Esophagus muscularis mucosa (tissue), 4 donors: ENCODE results near the gene GTF2B. TPM values are rescaled to one million over a fixed set of nuclear protein-coding genes. Genes with fewer than 3 reads are reported as not detected.
A peak's percentile ranks its signal among the peaks of the same experiment; 100 is the strongest.
"Not testable (repeated sequence)": the region's sequence is repeated elsewhere in the genome, so short reads cannot be mapped to it uniquely, and the experiment has no call there.

Experiments used
- DNase-seq: peaks from one replicate; pipeline ENCODE4 v3.0.0-alpha.2; 2017; ENCODE audit errors: extremely low spot score
- H3K27ac ChIP-seq, 4 donors: fragments of 200-600 bp; sonication (generic); replicated peaks in 1 of 4; 1 replicate in 3 of 4; 2 replicates in 1 of 4; pipeline ENCODE4 v1.5.1; 2016 to 2019; ENCODE audit warnings: mild to moderate bottlenecking in 1 of 4
- H3K27me3 ChIP-seq, 4 donors: fragments of 200-600 bp; sonication (generic); one replicate each; pipeline versions ENCODE4 v1.5.1 to v1.6.0; 2016 to 2019
- H3K36me3 ChIP-seq, 4 donors: fragments of 200-600 bp; sonication (generic); one replicate each; pipeline ENCODE4 v1.5.1; 2016 to 2019
- H3K4me1 ChIP-seq, 4 donors: fragments of 200-600 bp; sonication (generic); one replicate each; pipeline ENCODE4 v1.5.1; 2016 to 2019
- H3K4me3 ChIP-seq, 4 donors: fragments of 200-600 bp; sonication (generic); 1 replicate in 2 of 4; 2 replicates in 2 of 4; pipeline ENCODE4 v1.5.1; 2016 to 2019; ENCODE audit warnings: mild to moderate bottlenecking in 4 of 4, moderate library complexity in 1 of 4
- H3K9me3 ChIP-seq, 4 donors: fragments of 200-600 bp; sonication (generic); 1 replicate in 3 of 4; 2 replicates in 1 of 4; pipeline ENCODE4 v1.5.1; 2016 to 2019
- CTCF ChIP-seq, 3 experiments: fragments of 200-600 bp in 2 of 3; fragments of 450-650 bp in 1 of 3; sonication (generic) in 2 of 3; IDR thresholded peaks; one replicate each; pipeline ENCODE4 v1.5.1; 2017 to 2019; ENCODE audit warnings: antibody characterized with exemption in 3 of 3, mild to moderate bottlenecking in 2 of 3, moderate library complexity in 1 of 3
- EP300 ChIP-seq: sonication (generic); formaldehyde crosslinking; IDR thresholded peaks from one replicate; pipeline ENCODE4 v1.6.1; 2017; ENCODE audit warnings: antibody characterized with exemption
- POLR2A ChIP-seq: fragments of 450-650 bp; IDR thresholded peaks from one replicate; pipeline ENCODE4 v1.6.1; 2017; ENCODE audit warnings: antibody characterized with exemption, moderate library complexity, mild to moderate bottlenecking, low read depth
- POLR2AphosphoS5 ChIP-seq, 2 donors: sonication (generic); formaldehyde crosslinking; IDR thresholded peaks; one replicate each; pipeline ENCODE4 v1.6.1; 2017; ENCODE audit warnings: antibody characterized with exemption in 2 of 2
- WGBS: methylation state at CpG from one replicate; pipeline ENCODE4 v1.1.5; 2018; 5-methylcytosine and 5-hydroxymethylcytosine counted together
- intact Hi-C: fragments of 100-400 bp; cut with DNase I; formaldehyde crosslinking; loops from one replicate; pipeline ENCODE4 v1.15.1; 2023
- total RNA-seq, 4 donors: library from RNA; depleted of rRNA; stranded (reverse); fragments of >200 nt; gene quantifications; one replicate each; pipeline versions ENCODE4 v1.1.0 to v1.2.1, GENCODE V29; 2016

GTF2B gene, protein sequence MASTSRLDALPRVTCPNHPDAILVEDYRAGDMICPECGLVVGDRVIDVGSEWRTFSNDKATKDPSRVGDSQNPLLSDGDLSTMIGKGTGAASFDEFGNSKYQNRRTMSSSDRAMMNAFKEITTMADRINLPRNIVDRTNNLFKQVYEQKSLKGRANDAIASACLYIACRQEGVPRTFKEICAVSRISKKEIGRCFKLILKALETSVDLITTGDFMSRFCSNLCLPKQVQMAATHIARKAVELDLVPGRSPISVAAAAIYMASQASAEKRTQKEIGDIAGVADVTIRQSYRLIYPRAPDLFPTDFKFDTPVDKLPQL
- total RNA-seq, result 10 to 100 TPM; 22.4 to 39.6 (median 24.2) TPM

- DNase-seq, result peak; percentile 98
- WGBS, result 0% methylated on average over 29 of the region's 47 CpGs
- Histone ChIP-seq H3K27me3 (no peaks in the 10 kb centered on the region), H3K4me3 (peak within 1 kb of the TSS; percentile 71 to 99 (median 90)), H3K27ac (peak within 1 kb of the TSS; percentile 92 to 98 (median 96)), H3K4me1 (peaks cover 28 to 36% (median 35%) of the 10 kb centered on the region in 4 donors), H3K9me3 (no peaks in the 10 kb centered on the region), H3K36me3 (peaks cover 6 to 12% (median 9%) of the 10 kb centered on the region in 4 donors)
- TF ChIP-seq POLR2AphosphoS5 (IDR thresholded peaks at IDR 0.05) (peak; percentile 98 to 99), CTCF (IDR thresholded peaks at IDR 0.05) (peak in 1 of 3 experiments; percentile 8), EP300 (no peak), POLR2A (peak; percentile 80)
- intact Hi-C loops, result no loop called here
Observed at GRCh38 chr1:88891318-88891950, at the start of gene GTF2B. TSS of gene GTF2B (minus strand) at chr1:88891567. CDS start at chr1:88891499, 68 bp downstream.

DNA sequence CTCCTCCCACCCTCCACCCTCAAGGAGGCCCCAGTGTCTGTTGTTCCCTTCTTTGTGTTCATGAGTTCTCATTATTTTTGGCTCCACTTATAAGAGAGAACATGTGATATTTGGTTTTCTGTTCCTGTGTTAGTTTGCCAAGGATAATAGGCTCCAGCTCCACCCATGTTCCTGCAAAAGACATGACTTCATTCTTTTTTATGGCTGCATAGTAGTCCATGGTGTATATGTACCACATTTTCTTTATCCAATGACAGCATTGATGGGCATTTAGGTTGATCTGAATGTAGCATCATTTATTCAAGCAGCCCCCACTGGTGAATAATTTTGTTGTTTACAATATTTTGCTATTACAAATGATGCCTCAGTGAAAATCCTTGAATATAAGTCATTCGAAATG lies 47.2 kb upstream of the GTF2B start:
- peaks cover 30 to 82% (median 47%) of the 10 kb centered on the region in 4 donors for H3K36me3 ChIP-seq
- H3K27ac ChIP-seq, H3K4me1 ChIP-seq, intact Hi-C loops, H3K9me3 ChIP-seq, H3K4me3 ChIP-seq, DNase-seq, H3K27me3 ChIP-seq: not testable (repeated sequence)
- WGBS, result 100% methylated on average over 1 of the region's 1 CpG

DNA sequence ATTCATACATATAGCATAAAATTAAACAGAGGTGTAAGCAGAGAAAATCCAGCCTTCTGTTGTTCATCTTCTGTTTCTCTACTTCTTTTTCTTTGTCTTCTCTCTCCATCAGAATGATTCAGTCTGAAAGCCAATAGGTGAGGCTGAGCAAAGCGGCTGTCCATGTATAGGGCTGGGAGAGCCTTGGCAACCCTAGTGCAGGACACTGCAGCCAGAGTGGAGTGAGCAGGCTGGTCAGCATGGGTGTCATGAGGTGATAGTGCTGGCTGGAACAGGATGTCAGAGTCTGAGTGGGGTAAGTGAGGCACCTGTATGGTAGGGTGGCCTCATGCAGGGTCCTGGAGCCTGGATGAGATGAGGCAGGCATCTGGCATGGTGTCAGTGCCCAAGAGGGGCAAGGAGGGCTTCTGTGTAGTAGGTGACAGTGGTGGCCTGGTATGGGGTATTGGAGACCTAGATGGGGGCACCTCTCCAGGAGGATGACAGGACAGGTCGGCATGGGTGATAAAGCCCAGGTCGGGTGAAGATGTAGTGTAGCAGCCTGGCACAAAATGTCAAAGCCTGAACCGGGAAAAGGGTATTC lies 45.5 kb upstream of the GTF2B start:
- H3K4me1 ChIP-seq, result peaks cover 0 to 7% (median 0%) of the 10 kb centered on the region in 4 donors
- peaks cover 33 to 77% (median 42%) of the 10 kb centered on the region in 4 donors for H3K36me3 ChIP-seq
- intact Hi-C loops, result no loop called here
- no peaks in the 10 kb centered on the region for H3K27me3 ChIP-seq
- TF ChIP-seq POLR2A (no peak), POLR2AphosphoS5 (IDR thresholded peaks at IDR 0.05) (no peak), CTCF (IDR thresholded peaks at IDR 0.05) (no peak), EP300 (no peak)
- no peak for DNase-seq
- 99% methylated on average over 4 of the region's 4 CpGs for WGBS
- no peaks in the 10 kb centered on the region for H3K9me3 ChIP-seq
- no peak overlapping the region for H3K27ac ChIP-seq
- no peak overlapping the region for H3K4me3 ChIP-seq

DNA sequence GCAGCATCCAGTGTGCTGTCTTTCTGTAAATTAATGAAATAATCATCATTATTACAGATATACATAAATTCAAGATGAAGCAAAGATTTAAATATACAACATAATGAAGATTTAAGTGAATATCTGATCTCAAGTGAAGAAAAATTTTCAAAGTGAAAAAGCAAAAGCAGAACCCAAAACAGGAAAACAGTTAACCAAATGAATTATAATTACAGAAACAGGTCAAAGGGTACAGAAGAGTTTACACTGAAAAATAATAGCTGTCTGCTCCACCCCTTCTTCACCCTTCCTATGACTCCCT lies 44.8 kb upstream of the GTF2B start:
- peaks cover 0 to 7% (median 0%) of the 10 kb centered on the region in 4 donors for H3K4me1 ChIP-seq
- H3K36me3 ChIP-seq, result peaks cover 35 to 74% (median 39%) of the 10 kb centered on the region in 4 donors
- no peaks in the 10 kb centered on the region for H3K9me3 ChIP-seq
- no peak for TF ChIP-seq POLR2A
- peak in 1 of 3 experiments; percentile 4 for TF ChIP-seq CTCF (IDR thresholded peaks at IDR 0.05)
- no peak for TF ChIP-seq EP300
- no peak for DNase-seq
- H3K27ac ChIP-seq, result no peak overlapping the region
- intact Hi-C loops, result no loop called here
- H3K4me3 ChIP-seq, result no peak overlapping the region
- H3K27me3 ChIP-seq, result no peaks in the 10 kb centered on the region

- WGBS, result 66% methylated on average over 5 of the region's 5 CpGs
- no peak overlapping the region for H3K27ac ChIP-seq
- DNase-seq, result no peak
- peaks cover 0 to 7% (median 0%) of the 10 kb centered on the region in 4 donors for H3K4me1 ChIP-seq
- no peaks in the 10 kb centered on the region for H3K27me3 ChIP-seq
- no peaks in the 10 kb centered on the region for H3K9me3 ChIP-seq
- no peak overlapping the region for H3K4me3 ChIP-seq
- peaks cover 36 to 74% (median 38%) of the 10 kb centered on the region in 4 donors for H3K36me3 ChIP-seq
- intact Hi-C loops, result no loop called here
- TF ChIP-seq EP300, result no peak
- no peak for TF ChIP-seq POLR2A
- peak; percentile 65 to 73 (median 67) for TF ChIP-seq CTCF (IDR thresholded peaks at IDR 0.05)
- TF ChIP-seq POLR2AphosphoS5 (IDR thresholded peaks at IDR 0.05), result no peak
Observed at GRCh38 chr1:88935522-88936222, 44.3 kb upstream of the GTF2B start.

- H3K9me3 ChIP-seq, H3K27ac ChIP-seq, DNase-seq, intact Hi-C loops, H3K4me1 ChIP-seq, H3K27me3 ChIP-seq, H3K4me3 ChIP-seq: not testable (repeated sequence)
- H3K36me3 ChIP-seq, result peaks cover 42 to 83% (median 43%) of the 10 kb centered on the region in 4 donors
- WGBS, result 93% methylated on average over 7 of the region's 7 CpGs
Observed at GRCh38 chr1:88930176-88930575, 38.8 kb upstream of the GTF2B start.
